ENCODE data around the gene MCM3. TPM values are rescaled to one million over a fixed set of nuclear protein-coding genes. Genes with fewer than 3 reads are reported as not detected.
A peak's percentile ranks its signal among the peaks of the same experiment; 100 is the strongest.

MCM3 gene
- 212 and 214 TPM in 2 replicates for total RNA-seq

DNA sequence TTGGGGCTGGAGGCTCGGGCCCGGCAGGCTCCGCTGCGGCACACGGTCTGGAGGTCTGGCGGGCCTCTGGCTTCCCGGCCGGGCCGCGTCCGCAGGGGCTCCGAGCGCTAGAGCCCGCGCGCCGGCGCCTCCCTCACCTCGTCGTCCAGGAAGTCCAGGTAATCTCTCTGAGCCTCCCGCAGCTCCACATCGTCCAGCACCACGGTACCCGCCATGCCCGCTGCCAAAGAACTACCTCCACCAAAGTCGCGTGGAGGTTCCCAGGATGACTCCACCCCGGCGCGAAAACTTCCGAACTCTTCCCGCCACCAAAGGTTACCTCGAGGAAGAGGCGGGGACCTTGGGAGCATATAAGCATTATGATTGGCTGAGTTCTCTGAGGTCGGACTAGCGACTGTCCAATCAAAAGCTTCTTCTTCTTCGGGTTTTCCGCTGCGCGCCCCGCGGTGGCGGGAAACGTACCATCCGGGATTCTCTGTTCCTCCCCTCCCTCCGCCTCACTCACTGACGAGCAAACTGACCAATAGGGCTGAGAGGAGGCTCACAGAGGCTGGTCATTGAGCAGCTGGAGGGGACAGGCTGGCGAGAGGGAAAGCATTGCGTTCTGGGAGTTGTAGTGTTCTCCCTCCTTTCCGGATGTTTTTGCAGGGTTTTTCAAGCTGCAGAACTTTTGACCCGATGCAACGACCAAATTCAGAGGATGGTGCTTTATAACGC is at the start of gene MCM3:
Gene MCM3 (minus strand): TSS at position 283 of the 717 bp plus-strand sequence. CDS start 68 bp downstream, at position 215.
- Mint-ChIP-seq H3K4me3 (no peak within 1 kb of the TSS), H3K27ac (peak within 1 kb of the TSS; percentile 76)
- intact Hi-C loops (cut with micrococcal nuclease): loop anchor here (1.0 to 10.0 kb wide), 13 partner anchors 12 to 1510 kb away; partner anchors contain the start of genes EFHC1, GCLC, GSTA4 and LRRC1

DNA sequence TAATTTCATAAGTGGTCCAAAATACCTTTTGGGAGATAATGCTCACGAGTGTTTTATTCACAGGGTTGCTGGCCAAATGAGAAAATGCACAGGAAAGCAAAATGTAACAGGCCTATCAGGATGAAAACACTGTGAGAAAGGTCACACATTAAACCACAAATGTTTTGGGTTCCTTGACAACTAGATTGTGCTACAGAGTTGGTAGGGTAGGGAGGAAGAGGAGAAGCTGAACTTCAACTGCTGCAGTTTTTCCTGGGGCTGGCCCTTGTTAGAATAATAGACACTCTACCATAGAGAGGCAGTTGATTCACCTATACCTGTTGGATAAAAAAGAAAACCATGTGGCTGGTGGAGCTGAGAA is 49.3 kb upstream of the MCM3 start:
- H3K27ac Mint-ChIP-seq: no peak overlapping the region
- H3K9me3 Mint-ChIP-seq: no peaks in the 10 kb centered on the region
- no peak for DNase-seq (ENCODE audit: low spot score)
- no peaks in the 10 kb centered on the region for H3K36me3 Mint-ChIP-seq (ENCODE audit: low read depth)
- H3K27me3 Mint-ChIP-seq (ENCODE audit: insufficient read depth): peaks cover 11% of the 10 kb centered on the region
- H3K4me1 Mint-ChIP-seq (ENCODE audit: low read depth): peaks cover 47% of the 10 kb centered on the region
- intact Hi-C loops (cut with micrococcal nuclease): no loop called here
- no peak overlapping the region for H3K4me3 Mint-ChIP-seq

More for the DNA sequence above, at the start of gene MCM3:
- H3K9me3 Mint-ChIP-seq: no peaks in the 10 kb centered on the region
- H3K27me3 Mint-ChIP-seq (ENCODE audit: insufficient read depth): no peaks in the 10 kb centered on the region
- H3K36me3 Mint-ChIP-seq (ENCODE audit: low read depth): peaks cover 34% of the 10 kb centered on the region
- H3K4me1 Mint-ChIP-seq (ENCODE audit: low read depth): peaks cover 50% of the 10 kb centered on the region
- peak; percentile 97 for DNase-seq (ENCODE audit: low spot score)

DNA sequence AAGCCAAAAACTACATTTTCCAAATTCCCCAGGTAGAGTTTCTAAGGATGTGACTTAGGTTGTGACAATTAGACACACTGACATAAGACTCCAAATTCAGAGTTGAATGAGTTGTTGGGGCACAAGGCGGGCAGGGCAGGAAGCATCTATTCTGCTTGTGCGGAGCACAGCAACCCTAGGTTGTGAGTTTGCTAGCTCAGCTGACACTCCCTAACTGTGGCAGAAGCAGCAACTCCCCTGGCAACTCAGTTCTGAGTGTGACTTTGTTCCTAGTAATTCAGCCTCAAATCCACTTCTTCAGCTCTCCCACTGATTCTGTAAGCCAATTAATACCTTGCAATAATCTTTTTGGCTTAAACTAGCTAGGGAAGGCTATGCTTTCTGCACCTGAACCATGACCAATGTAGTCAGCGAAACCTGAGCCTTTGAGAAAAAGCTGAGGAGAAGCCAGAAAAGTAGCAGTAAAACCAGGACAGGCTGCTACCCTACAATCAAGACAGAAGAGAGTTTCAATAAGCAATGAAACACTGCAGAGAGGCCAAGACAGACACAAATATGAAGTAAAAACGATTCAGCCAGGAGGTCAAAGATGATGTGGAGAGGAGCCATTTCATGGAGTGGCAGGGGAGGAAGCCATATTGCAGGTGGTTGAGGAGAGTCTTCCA is 47.4 kb upstream of the MCM3 start:
- Mint-ChIP-seq H3K4me3 (no peak overlapping the region), H3K4me1 (ENCODE audit: low read depth) (peaks cover 34% of the 10 kb centered on the region), H3K27ac (no peak overlapping the region), H3K36me3 (ENCODE audit: low read depth) (no peaks in the 10 kb centered on the region), H3K9me3 (no peaks in the 10 kb centered on the region), H3K27me3 (ENCODE audit: insufficient read depth) (peaks cover 15% of the 10 kb centered on the region)
- intact Hi-C loops (cut with micrococcal nuclease): no loop called here
- DNase-seq (ENCODE audit: low spot score): no peak

DNA sequence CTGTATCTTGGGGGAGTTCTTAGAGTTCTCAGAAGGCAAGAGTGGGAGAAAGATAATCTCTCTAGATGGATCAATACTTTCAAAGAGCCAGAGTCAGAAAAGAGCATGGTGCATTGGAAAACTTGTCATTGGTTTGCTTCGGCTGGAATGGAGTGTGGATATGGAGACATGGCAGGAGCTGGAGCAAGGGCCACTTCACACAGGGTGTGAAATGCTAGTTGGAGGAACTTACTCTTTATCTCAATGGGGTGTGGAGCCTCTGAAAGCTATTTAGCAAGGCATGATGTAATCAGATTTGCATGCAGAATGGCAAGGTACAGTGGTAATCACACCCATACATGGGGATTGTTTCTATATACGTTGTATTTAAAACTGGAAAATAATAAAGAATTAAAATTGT is 45.9 kb upstream of the MCM3 start:
- peaks cover 26% of the 10 kb centered on the region for H3K4me1 Mint-ChIP-seq (ENCODE audit: low read depth)
- H3K27ac Mint-ChIP-seq: no peak overlapping the region
- H3K27me3 Mint-ChIP-seq (ENCODE audit: insufficient read depth): peaks cover 15% of the 10 kb centered on the region
- no peak overlapping the region for H3K4me3 Mint-ChIP-seq
- intact Hi-C loops (cut with micrococcal nuclease): no loop called here
- H3K9me3 Mint-ChIP-seq: no peaks in the 10 kb centered on the region
- H3K36me3 Mint-ChIP-seq (ENCODE audit: low read depth): no peaks in the 10 kb centered on the region
- no peak for DNase-seq (ENCODE audit: low spot score)

DNA sequence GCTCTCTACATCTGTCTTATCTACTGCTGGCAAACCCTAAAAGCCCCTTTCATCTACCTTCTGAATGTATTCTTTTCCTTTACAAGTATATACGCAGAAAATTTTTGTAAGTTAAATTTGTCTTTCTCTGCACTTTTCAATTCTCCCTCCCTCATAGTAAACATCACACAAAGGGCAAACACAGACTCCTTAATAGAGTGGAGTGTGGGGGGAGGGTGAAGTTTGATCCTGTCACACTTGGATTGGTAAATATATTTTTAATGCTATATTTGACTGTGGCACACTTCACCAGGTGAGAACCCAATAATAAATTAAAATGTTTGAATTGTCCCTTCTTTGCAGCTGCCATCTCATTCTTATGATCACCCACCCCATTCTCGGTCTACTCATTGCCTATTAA is 44.2 kb upstream of the MCM3 start:
- intact Hi-C loops (cut with micrococcal nuclease): no loop called here
- no peak for DNase-seq (ENCODE audit: low spot score)
- Mint-ChIP-seq H3K36me3 (ENCODE audit: low read depth) (no peaks in the 10 kb centered on the region), H3K27ac (no peak overlapping the region), H3K4me1 (ENCODE audit: low read depth) (peaks cover 19% of the 10 kb centered on the region), H3K9me3 (no peaks in the 10 kb centered on the region), H3K4me3 (no peak overlapping the region), H3K27me3 (ENCODE audit: insufficient read depth) (peaks cover 15% of the 10 kb centered on the region)

DNA sequence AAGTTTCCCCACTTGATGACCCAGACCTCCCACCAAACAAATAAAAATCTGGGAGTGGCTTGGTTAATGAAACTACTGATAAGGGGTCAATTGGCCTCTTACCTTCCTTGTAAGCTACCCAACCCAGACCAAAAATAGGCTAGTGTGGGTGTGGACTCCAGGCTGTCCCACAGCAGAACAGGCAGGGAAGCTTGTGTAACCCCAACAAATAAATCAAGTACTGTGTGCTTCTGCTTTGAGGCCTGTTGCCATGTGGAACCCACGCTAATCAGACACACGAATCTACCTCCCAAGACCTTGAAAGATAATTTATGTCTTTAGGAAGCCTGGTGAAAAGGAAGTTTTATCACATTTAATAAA is 43.7 kb upstream of the MCM3 start:
- no peak overlapping the region for H3K27ac Mint-ChIP-seq
- peaks cover 15% of the 10 kb centered on the region for H3K27me3 Mint-ChIP-seq (ENCODE audit: insufficient read depth)

DNA sequence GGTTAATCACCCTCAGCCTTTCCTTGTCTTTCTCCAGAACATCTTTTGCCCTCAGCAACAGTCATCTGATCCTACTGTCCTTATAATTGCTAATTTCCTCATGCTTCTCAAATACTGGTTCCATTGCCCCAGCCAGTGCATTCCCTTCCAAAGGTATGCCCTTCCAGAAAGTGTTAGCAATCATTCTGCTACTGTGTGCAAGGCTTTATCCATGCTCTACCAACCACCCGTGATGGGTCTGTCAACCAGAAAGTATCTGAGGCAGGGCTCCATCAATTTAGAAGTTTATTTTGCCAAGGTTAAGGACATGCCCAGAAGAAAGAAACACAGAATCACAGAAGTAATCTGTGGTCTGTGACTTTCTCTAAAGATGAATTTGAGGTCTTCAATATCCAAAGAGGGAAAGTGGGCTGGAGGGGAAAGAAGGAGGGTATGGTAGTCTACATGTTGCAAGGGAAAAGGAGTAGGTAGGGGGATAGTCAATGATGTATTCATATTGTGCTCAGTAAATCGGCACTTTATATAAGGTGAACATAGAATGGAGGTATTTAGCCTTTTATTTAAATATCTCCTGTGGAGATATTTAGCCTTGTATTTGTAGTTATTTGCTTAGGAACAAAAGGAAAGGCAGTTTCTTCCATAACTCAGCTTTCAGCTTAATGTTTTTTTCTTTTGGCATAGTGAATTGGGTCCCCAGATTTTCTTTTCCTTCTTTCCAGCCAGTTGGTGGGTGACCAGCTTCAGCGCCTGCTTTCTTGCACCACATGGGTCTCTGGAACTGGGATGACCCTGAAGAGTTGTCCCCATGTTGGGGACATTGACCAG is 42.2 kb upstream of the MCM3 start:
- H3K36me3 Mint-ChIP-seq (ENCODE audit: low read depth): no peaks in the 10 kb centered on the region
- H3K4me3 Mint-ChIP-seq: no peak overlapping the region
- peaks cover 10% of the 10 kb centered on the region for H3K27me3 Mint-ChIP-seq (ENCODE audit: insufficient read depth)
- intact Hi-C loops (cut with micrococcal nuclease): no loop called here
- H3K4me1 Mint-ChIP-seq (ENCODE audit: low read depth): peaks cover 1% of the 10 kb centered on the region
- DNase-seq (ENCODE audit: low spot score): no peak
- no peak overlapping the region for H3K27ac Mint-ChIP-seq
- no peaks in the 10 kb centered on the region for H3K9me3 Mint-ChIP-seq

More for the DNA sequence above, 43.7 kb upstream of the MCM3 start:
- Mint-ChIP-seq H3K36me3 (ENCODE audit: low read depth) (no peaks in the 10 kb centered on the region), H3K4me1 (ENCODE audit: low read depth) (peaks cover 14% of the 10 kb centered on the region), H3K9me3 (no peaks in the 10 kb centered on the region), H3K4me3 (no peak overlapping the region)
- intact Hi-C loops (cut with micrococcal nuclease): no loop called here
- DNase-seq (ENCODE audit: low spot score): no peak

DNA sequence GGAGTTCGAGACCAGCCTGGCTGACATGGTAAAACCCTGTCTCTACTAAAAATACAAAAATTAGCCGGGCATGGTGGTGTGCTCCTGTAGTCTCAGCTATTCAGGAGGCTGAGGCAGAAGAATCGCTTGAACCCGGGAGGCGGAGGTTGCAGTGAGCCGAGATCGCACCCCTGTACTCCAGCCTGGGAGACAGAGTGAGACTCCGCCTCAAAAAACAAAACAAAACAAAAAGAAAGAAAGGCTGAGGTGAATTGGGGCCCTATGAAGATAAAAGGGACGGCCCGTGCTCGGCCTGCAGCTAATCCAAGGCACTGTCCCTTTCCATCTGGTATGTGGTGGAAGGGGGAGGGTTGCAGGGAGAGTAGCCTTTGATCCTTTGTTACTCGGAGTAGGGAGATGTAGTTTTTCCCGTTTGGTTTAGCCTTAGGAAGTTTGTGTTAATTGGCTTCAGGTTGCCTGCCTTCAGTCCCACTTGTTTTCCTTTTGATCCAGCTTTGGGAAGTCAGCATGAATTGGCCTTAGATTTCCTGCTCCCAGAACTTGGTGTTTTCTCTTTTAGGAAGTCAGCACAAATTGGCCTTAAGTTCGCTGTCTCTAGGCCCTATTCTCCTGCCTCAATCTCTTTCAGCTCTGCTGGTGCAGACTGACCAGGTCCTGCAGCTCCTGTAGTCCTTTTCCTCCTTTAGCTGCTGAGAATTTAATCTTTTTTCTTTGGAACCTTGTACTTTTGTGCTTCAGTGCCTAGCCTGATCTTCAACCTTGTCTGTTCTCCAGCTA is 41.3 kb upstream of the MCM3 start:
- Mint-ChIP-seq H3K27ac (no peak overlapping the region), H3K4me3 (no peak overlapping the region), H3K4me1 (ENCODE audit: low read depth) (no peaks in the 10 kb centered on the region), H3K9me3 (no peaks in the 10 kb centered on the region), H3K27me3 (ENCODE audit: insufficient read depth) (peaks cover 8% of the 10 kb centered on the region), H3K36me3 (ENCODE audit: low read depth) (no peaks in the 10 kb centered on the region)
- DNase-seq (ENCODE audit: low spot score): no peak
- intact Hi-C loops (cut with micrococcal nuclease): no loop called here

DNA sequence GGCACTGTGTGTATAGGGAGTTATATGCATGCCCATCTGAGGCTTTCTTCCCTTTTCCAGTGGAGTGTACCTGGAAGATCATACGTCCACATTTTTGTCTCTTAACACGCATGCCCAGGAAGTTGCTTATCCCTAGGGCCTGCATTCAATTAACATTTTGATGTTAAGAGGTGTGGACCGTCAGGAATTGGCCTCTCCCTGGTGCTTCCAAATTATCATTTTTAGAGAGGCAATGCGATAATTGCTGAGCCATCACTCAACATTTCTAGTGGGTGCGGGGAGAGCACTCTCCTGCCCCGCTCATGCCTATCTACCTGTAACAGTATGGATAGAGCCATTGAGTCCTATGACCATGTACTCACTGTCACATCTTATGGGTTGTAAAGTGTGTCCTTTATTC is 39.6 kb upstream of the MCM3 start:
- intact Hi-C loops (cut with micrococcal nuclease): no loop called here
- Mint-ChIP-seq H3K27me3 (ENCODE audit: insufficient read depth) (peaks cover 3% of the 10 kb centered on the region), H3K9me3 (no peaks in the 10 kb centered on the region), H3K36me3 (ENCODE audit: low read depth) (no peaks in the 10 kb centered on the region), H3K27ac (no peak overlapping the region), H3K4me3 (no peak overlapping the region), H3K4me1 (ENCODE audit: low read depth) (peaks cover 3% of the 10 kb centered on the region)
- DNase-seq (ENCODE audit: low spot score): no peak

DNA sequence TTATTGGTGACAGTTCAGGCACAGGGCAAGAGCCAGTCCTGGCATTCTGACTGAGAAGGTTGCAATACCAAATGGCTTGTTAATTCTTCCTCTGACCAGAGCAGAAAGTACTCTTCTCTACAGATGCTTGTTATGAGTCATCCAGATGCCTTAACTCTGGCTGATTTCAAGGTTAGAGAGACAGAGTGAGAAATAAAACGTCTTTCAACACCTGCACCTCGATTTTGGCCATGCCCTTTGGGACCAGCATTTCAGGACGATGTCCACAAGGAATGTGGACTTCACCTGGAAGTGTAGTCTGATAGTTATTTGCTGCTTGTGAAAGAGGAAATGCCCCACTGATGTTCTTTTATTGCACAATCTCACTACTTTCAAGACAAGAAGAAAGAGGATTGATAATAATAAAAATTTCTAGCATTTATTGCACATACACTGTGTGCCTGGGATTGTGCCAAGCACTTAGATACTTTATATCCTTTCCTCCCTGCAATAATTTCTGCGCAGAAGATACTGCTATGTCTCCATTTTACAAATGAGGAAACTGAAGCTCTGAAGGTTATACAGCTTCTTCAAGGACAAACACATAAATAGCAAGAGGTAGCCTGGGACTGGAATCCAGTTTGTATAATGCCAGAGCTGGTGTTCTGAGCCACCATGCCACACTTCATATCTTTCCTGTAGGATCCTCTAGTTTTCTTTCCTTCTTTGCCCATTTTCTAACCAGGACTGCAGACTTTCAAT is 33.5 kb upstream of the MCM3 start:
- no peak for DNase-seq (ENCODE audit: low spot score)
- Mint-ChIP-seq H3K27me3 (ENCODE audit: insufficient read depth) (no peaks in the 10 kb centered on the region), H3K9me3 (no peaks in the 10 kb centered on the region), H3K4me3 (no peak overlapping the region), H3K36me3 (ENCODE audit: low read depth) (no peaks in the 10 kb centered on the region), H3K27ac (no peak overlapping the region), H3K4me1 (ENCODE audit: low read depth) (peaks cover 19% of the 10 kb centered on the region)
- intact Hi-C loops (cut with micrococcal nuclease): no loop called here

DNA sequence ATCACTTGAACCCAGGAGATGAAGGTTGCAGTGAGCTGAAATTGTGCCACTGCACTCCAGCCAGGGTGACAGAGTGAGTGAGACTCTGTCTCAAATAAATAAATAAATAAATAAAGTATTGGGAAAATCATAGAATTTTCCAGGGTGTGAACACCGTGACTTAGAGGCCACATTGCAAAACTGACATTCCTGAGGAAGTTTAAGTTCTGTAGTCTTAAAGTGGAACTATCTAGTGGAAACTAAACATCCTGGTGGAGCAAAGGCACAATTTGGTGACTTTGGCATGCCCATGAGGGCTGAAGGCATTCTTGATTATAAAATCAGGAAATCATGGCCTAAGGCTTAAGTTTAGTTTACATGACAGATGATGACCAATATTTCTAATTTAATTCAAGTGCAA is 32.7 kb upstream of the MCM3 start:
- no peaks in the 10 kb centered on the region for H3K9me3 Mint-ChIP-seq
- intact Hi-C loops (cut with micrococcal nuclease): no loop called here
- H3K36me3 Mint-ChIP-seq (ENCODE audit: low read depth): no peaks in the 10 kb centered on the region

DNA sequence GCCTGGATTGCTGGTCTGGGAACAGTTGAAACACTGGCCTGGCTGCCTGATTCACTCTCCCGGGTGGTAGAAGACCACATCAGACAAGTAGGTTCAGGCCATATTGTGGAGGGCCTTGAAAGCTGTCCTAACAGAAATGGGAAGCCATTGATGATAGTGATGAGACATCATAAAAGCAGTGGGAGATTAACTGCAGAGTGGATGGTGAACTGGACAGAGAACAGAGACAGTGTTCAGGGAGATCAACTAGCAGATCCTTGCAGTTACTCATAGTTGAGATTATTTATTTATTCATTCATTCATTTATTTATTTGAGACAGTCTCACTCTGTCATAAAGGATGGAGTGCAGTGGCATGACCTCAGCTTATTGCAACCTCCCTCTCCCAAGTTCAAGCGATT is 30.2 kb upstream of the MCM3 start:
- intact Hi-C loops (cut with micrococcal nuclease): no loop called here
- Mint-ChIP-seq H3K4me3 (no peak overlapping the region), H3K27me3 (ENCODE audit: insufficient read depth) (no peaks in the 10 kb centered on the region), H3K27ac (no peak overlapping the region), H3K4me1 (ENCODE audit: low read depth) (peaks cover 19% of the 10 kb centered on the region), H3K9me3 (no peaks in the 10 kb centered on the region), H3K36me3 (ENCODE audit: low read depth) (no peaks in the 10 kb centered on the region)
- no peak for DNase-seq (ENCODE audit: low spot score)

More for the DNA sequence above, 32.7 kb upstream of the MCM3 start:
- Mint-ChIP-seq H3K4me1 (ENCODE audit: low read depth) (peaks cover 19% of the 10 kb centered on the region), H3K27me3 (ENCODE audit: insufficient read depth) (no peaks in the 10 kb centered on the region), H3K27ac (no peak overlapping the region), H3K4me3 (no peak overlapping the region)
- DNase-seq (ENCODE audit: low spot score): no peak

All from activated T-helper 1 cell treated with anti-CD3 and anti-CD28 coated beads, Interleukin-12 subunit alpha, Interleukin-12 subunit beta, Interleukin-2, Interleukin-4 antibody, amounts not matched to agents 30 ng/mL and 10 ng/mL and 1 ng/mL, durations not matched to agents 14 hours and 24 hours and 36 hours (primary cell).